GM20431 (cell line): ENCODE data around the gene EIF4EBP2.

ENCODE experiments used
- in situ Hi-C: fragments of 300-500 bp; cut with MseI, MboI; formaldehyde crosslinking; loops from one replicate; pipeline ENCODE4 v1.15.0; 2020; ENCODE audit warnings: low sequenced_read_pairs; ENCODE audit not compliant: unreplicated experiment

The EIF4EBP2 gene

GRCh38 chr10:70426823-70427222 is 22.9 kb downstream of the EIF4EBP2 start:
- in situ Hi-C loops, result no loop called here

- in situ Hi-C loops, result no loop called here
These were observed 26.8 kb downstream of the EIF4EBP2 start for GRCh38 chr10:70430493-70431445.

- in situ Hi-C loops, result no loop called here
These were observed 28.2 kb downstream of the EIF4EBP2 start for GRCh38 chr10:70432101-70432500.

- in situ Hi-C loops, result no loop called here
These were observed 28.8 kb downstream of the EIF4EBP2 start for GRCh38 chr10:70432561-70433263.

- in situ Hi-C loops, result no loop called here
These were observed 29.8 kb downstream of the EIF4EBP2 start for GRCh38 chr10:70433581-70434280.

GRCh38 chr10:70435241-70436085 is 31.5 kb downstream of the EIF4EBP2 start:
- in situ Hi-C loops, result no loop called here

- in situ Hi-C loops, result no loop called here
These were observed 33.8 kb downstream of the EIF4EBP2 start for GRCh38 chr10:70437721-70438120.

GRCh38 chr10:70440296-70441160 is 36.6 kb downstream of the EIF4EBP2 start:
- in situ Hi-C loops, result no loop called here

- in situ Hi-C loops, result no loop called here
These were observed 37.4 kb downstream of the EIF4EBP2 start, which contains the start of gene NODAL for GRCh38 chr10:70441161-70441894. TSS of gene NODAL (minus strand) at chr10:70441681. CDS start at chr10:70441667, 14 bp downstream.

GRCh38 chr10:70441895-70442309 is 38.0 kb downstream of the EIF4EBP2 start:
- in situ Hi-C loops, result no loop called here

- in situ Hi-C loops, result no loop called here
These were observed 38.5 kb downstream of the EIF4EBP2 start for GRCh38 chr10:70442332-70442988.

- in situ Hi-C loops, result no loop called here
These were observed 40.8 kb downstream of the EIF4EBP2 start for GRCh38 chr10:70444744-70445143.

- in situ Hi-C loops, result no loop called here
These were observed 42.0 kb downstream of the EIF4EBP2 start for GRCh38 chr10:70445718-70446657.

- in situ Hi-C loops, result no loop called here
These were observed 44.3 kb downstream of the EIF4EBP2 start for GRCh38 chr10:70448236-70448635.

- in situ Hi-C loops, result no loop called here
These were observed 51.3 kb downstream of the EIF4EBP2 start for GRCh38 chr10:70455213-70455630.

GRCh38 chr10:70456164-70456563 is 52.2 kb downstream of the EIF4EBP2 start:
- in situ Hi-C loops, result no loop called here
